ENCODE results near the gene TFDP2. TPM values are rescaled to one million over a fixed set of nuclear protein-coding genes. Genes with fewer than 3 reads are reported as not detected.

The TFDP2 gene
- total RNA-seq, 2 donors from 2014 or later: 102 to 128 TPM

GRCh38 chr3:142031575-142031974 lies 117.8 kb downstream of the TFDP2 start:
- no peaks in the 10 kb centered on the region for H3K9me3 ChIP-seq
- H3K4me3 ChIP-seq: no peak overlapping the region
- intact Hi-C loops (cut with DNase I): no loop called here
- no peaks in the 10 kb centered on the region for H3K36me3 ChIP-seq
- no peak for DNase-seq (ENCODE audit: low spot score)
- peaks cover 2% of the 10 kb centered on the region for H3K4me1 ChIP-seq (replicated peaks)
- H3K27ac ChIP-seq: no peak overlapping the region
- TF ChIP-seq POLR2AphosphoS5 (IDR thresholded peaks at IDR 0.05) (no peak), CTCF (IDR thresholded peaks at IDR 0.05) (no peak), POLR2A (IDR thresholded peaks at IDR 0.05) (no peak)
- H3K27me3 ChIP-seq (replicated peaks; ENCODE audit: insufficient read depth): no peaks in the 10 kb centered on the region

- H3K27me3 ChIP-seq (replicated peaks; ENCODE audit: insufficient read depth): no peaks in the 10 kb centered on the region
- intact Hi-C loops (cut with DNase I): no loop called here
- no peaks in the 10 kb centered on the region for H3K36me3 ChIP-seq
- TF ChIP-seq POLR2AphosphoS5 (IDR thresholded peaks at IDR 0.05): no peak
- TF ChIP-seq CTCF (IDR thresholded peaks at IDR 0.05): no peak
- TF ChIP-seq POLR2A (IDR thresholded peaks at IDR 0.05): no peak
- no peak overlapping the region for H3K27ac ChIP-seq
- 52% methylated on average over 5 of the region's 5 CpGs for WGBS
- H3K9me3 ChIP-seq: no peaks in the 10 kb centered on the region
- H3K4me3 ChIP-seq: no peak overlapping the region
- H3K4me1 ChIP-seq (replicated peaks): peaks cover 2% of the 10 kb centered on the region
- DNase-seq (ENCODE audit: low spot score): no peak
Measured at GRCh38 chr3:142029791-142030190, 119.6 kb downstream of the TFDP2 start.

- 37% methylated on average over 3 of the region's 3 CpGs for WGBS
- no peaks in the 10 kb centered on the region for H3K36me3 ChIP-seq
- DNase-seq (ENCODE audit: low spot score): no peak
- H3K27me3 ChIP-seq (replicated peaks; ENCODE audit: insufficient read depth): no peaks in the 10 kb centered on the region
- peak overlapping the region; percentile 45 to 47 for H3K27ac ChIP-seq
- peaks cover 2% of the 10 kb centered on the region for H3K4me1 ChIP-seq (replicated peaks)
- no peak overlapping the region for H3K4me3 ChIP-seq
- no peaks in the 10 kb centered on the region for H3K9me3 ChIP-seq
- intact Hi-C loops (cut with DNase I): no loop called here
- TF ChIP-seq POLR2AphosphoS5 (IDR thresholded peaks at IDR 0.05) (no peak), CTCF (IDR thresholded peaks at IDR 0.05) (no peak), POLR2A (IDR thresholded peaks at IDR 0.05) (no peak)
Measured at GRCh38 chr3:142029052-142029642, 120.2 kb downstream of the TFDP2 start.

- Histone ChIP-seq H3K27me3 (replicated peaks; ENCODE audit: insufficient read depth) (no peaks in the 10 kb centered on the region), H3K27ac (peak overlapping the region; percentile 45 to 47), H3K4me3 (peak overlapping the region; percentile 25 to 37), H3K9me3 (no peaks in the 10 kb centered on the region), H3K4me1 (replicated peaks) (peaks cover 2% of the 10 kb centered on the region), H3K36me3 (no peaks in the 10 kb centered on the region)
- intact Hi-C loops (cut with DNase I): no loop called here
- DNase-seq (ENCODE audit: low spot score): peak; percentile 59
- no peak for TF ChIP-seq POLR2A (IDR thresholded peaks at IDR 0.05)
- peak in 2 of 4 experiments; percentile 14 to 27 for TF ChIP-seq CTCF (IDR thresholded peaks at IDR 0.05)
- peak; percentile 67 for TF ChIP-seq POLR2AphosphoS5 (IDR thresholded peaks at IDR 0.05)
- WGBS: 2% methylated on average over 4 of the region's 4 CpGs
Measured at GRCh38 chr3:142028243-142028777, 121.0 kb downstream of the TFDP2 start.

- TF ChIP-seq CTCF (IDR thresholded peaks at IDR 0.05): no peak
- TF ChIP-seq POLR2A (IDR thresholded peaks at IDR 0.05): no peak
- TF ChIP-seq POLR2AphosphoS5 (IDR thresholded peaks at IDR 0.05): peak; percentile 33
- intact Hi-C loops (cut with DNase I): no loop called here
- peaks cover 2% of the 10 kb centered on the region for H3K4me1 ChIP-seq (replicated peaks)
- H3K27ac ChIP-seq: peak overlapping the region; percentile 45 to 47
- H3K27me3 ChIP-seq (replicated peaks; ENCODE audit: insufficient read depth): no peaks in the 10 kb centered on the region
- DNase-seq (ENCODE audit: low spot score): peak; percentile 40
- WGBS: 1% methylated on average over 2 of the region's 2 CpGs
- peak overlapping the region; percentile 25 to 37 for H3K4me3 ChIP-seq
- H3K36me3 ChIP-seq: no peaks in the 10 kb centered on the region
- H3K9me3 ChIP-seq: no peaks in the 10 kb centered on the region
Measured at GRCh38 chr3:142027735-142028134, 121.6 kb downstream of the TFDP2 start.
